ENCODE measurements around the gene EDN2.

DNA sequence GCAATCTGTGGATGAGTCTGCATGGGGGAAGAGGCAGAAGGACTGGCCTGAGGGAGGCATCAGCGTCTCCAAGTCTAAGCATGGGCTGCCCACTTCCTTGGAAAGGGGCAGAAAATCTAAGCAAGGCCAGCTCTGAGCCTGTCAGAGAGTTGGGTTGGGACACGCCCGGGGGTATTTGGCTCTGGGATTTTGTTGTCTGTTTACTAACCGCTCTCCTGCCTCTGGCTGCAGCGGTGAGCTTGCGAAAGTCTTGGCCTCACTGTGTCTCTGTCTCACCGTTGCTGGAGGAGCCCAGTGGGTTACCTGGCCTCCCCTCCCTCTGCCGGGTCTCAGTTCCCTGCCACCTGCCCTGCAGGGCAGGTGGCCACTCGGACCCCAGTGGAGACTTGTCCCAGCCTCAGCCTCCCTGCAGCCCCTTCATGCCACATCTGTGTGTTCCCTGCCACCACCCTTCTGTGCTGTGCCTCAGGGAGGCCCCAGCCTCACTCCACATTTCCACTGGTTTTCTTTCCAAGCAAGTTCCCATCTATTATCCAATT lies 33.7 kb downstream of the EDN2 start:
- TF ChIP-seq, protein P1, sequence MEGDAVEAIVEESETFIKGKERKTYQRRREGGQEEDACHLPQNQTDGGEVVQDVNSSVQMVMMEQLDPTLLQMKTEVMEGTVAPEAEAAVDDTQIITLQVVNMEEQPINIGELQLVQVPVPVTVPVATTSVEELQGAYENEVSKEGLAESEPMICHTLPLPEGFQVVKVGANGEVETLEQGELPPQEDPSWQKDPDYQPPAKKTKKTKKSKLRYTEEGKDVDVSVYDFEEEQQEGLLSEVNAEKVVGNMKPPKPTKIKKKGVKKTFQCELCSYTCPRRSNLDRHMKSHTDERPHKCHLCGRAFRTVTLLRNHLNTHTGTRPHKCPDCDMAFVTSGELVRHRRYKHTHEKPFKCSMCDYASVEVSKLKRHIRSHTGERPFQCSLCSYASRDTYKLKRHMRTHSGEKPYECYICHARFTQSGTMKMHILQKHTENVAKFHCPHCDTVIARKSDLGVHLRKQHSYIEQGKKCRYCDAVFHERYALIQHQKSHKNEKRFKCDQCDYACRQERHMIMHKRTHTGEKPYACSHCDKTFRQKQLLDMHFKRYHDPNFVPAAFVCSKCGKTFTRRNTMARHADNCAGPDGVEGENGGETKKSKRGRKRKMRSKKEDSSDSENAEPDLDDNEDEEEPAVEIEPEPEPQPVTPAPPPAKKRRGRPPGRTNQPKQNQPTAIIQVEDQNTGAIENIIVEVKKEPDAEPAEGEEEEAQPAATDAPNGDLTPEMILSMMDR (IDR thresholded peaks at IDR 0.05; ENCODE audit: low read length), result no peak
- TF ChIP-seq EZH2phosphoT487 (IDR thresholded peaks at IDR 0.05; ENCODE audit: low read length) (no peak), EZH2 (optimal IDR thresholded peaks at IDR 0.05; ENCODE audit: low read depth, low read length) (no peak)
